HUES64 (cell line): ENCODE results near the gene TRPV4.

Experiments used
- H3K27ac ChIP-seq: 2 replicates; pipeline ENCODE4 v1.7.0; 2013; ENCODE audit warnings: low read depth, low read length, inconsistent platforms
- H3K27me3 ChIP-seq: 2 replicates; pipeline ENCODE4 v1.6.1; 2013; ENCODE audit warnings: mild to moderate bottlenecking, low read length; ENCODE audit not compliant: insufficient read depth
- H3K36me3 ChIP-seq: 2 replicates; pipeline ENCODE4 v1.6.1; 2013; ENCODE audit warnings: mild to moderate bottlenecking, low read length; ENCODE audit not compliant: insufficient read depth
- H3K4me1 ChIP-seq: 2 replicates; pipeline ENCODE4 v1.6.1; 2013; ENCODE audit warnings: mild to moderate bottlenecking, low read length, moderate library complexity; ENCODE audit not compliant: insufficient read depth
- H3K4me3 ChIP-seq: 2 replicates; pipeline ENCODE4 v1.5.1; 2013; ENCODE audit warnings: mild to moderate bottlenecking, low read length, moderate library complexity
- H3K9ac ChIP-seq: 2 replicates; pipeline ENCODE4 v1.6.1; 2013; ENCODE audit warnings: mild to moderate bottlenecking, low read depth, low read length
- H3K9me3 ChIP-seq: 2 replicates; pipeline ENCODE4 v1.6.1; 2013; ENCODE audit warnings: low read depth, low read length; ENCODE audit not compliant: insufficient read depth
- WGBS: fragments of 150-250, 120-280 bp; methylation state at CpG from one replicate; pipeline ENCODE4 v1.1.7; 2013; ENCODE audit warnings: missing lambda C conversion rate; 5-methylcytosine and 5-hydroxymethylcytosine counted together

TRPV4 gene

DNA sequence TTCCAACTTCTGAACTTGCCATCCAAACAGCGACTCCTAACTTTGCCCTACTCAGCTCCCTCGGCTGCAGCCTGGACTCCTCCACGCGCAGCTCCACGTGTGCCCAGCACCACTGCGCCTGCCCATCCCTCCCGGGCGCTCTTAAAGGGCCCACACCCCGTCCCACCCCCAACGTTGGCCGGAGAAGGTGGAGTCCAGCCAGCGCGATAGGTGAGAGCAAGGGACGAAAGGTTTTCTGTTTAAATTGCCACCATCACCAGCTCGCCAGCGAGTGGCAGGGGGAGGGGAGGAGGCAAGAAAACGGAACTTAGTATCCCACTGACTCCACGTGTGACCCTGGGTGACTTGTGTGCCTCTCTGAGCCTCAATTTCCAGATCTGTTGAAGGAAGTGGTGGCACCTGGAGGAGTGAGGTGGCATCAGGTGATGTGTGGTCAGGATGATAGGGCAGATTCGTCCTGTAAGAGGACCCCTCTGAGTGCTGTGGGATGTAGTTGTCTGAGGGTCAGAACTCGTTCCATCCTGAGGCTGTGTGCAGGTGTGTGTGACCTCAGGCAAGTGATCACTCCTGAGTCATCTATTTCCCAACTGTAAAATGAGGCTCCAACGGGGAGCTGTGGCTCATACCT lies 59.7 kb downstream of the TRPV4 start:
- Histone ChIP-seq H3K9ac (no peak overlapping the region), H3K27ac (no peak overlapping the region), H3K4me1 (no peaks in the 10 kb centered on the region), H3K9me3 (no peaks in the 10 kb centered on the region), H3K27me3 (no peaks in the 10 kb centered on the region), H3K4me3 (no peak overlapping the region), H3K36me3 (no peaks in the 10 kb centered on the region)
- 76% methylated on average over 21 of the region's 21 CpGs for WGBS

DNA sequence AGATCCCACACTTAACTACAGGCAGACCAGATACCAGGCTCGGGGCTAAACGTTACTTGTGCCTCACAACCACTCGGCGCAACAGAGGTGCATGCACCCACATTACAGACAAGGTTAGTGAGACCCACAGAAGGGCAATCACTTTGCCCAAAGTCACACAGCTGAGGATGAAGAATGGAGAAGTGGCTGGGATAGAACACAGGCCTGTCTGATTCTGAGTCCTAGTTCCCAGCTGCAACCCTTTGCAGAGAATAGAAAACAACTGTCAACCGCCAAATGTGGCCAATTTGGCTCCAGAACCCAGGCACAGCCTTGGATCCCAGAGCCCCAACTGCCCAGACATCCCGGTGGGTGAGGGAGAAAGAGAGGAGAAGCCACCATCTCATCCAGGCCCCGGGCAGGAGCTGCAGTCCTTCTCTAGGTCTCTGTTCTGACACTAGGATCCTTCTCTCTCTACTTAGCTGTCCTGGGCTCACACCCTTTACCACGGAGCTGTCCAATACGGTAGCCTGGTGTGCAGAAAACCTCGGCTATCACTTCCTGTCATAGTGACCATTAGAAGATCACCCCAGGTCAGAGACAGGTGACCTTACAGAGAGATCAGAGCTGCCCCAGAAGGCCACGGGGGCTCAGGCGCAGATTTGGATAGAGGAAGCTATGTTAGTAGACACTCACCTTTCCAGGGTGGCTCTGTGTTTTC lies 60.4 kb downstream of the TRPV4 start:
- H3K27me3 ChIP-seq = no peaks in the 10 kb centered on the region
- no peaks in the 10 kb centered on the region for H3K9me3 ChIP-seq
- no peaks in the 10 kb centered on the region for H3K36me3 ChIP-seq
- no peak overlapping the region for H3K27ac ChIP-seq
- H3K4me1 ChIP-seq = no peaks in the 10 kb centered on the region
- 84% methylated on average over 12 of the region's 12 CpGs for WGBS
- H3K9ac ChIP-seq = no peak overlapping the region
- H3K4me3 ChIP-seq = no peak overlapping the region

GRCh38 chr12:109771746-109772621 lies 61.2 kb downstream of the TRPV4 start:
- no peak overlapping the region for H3K9ac ChIP-seq
- H3K27ac ChIP-seq = no peak overlapping the region
- H3K9me3 ChIP-seq = no peaks in the 10 kb centered on the region
- no peak overlapping the region for H3K4me3 ChIP-seq
- 85% methylated on average over 17 of the region's 17 CpGs for WGBS
- H3K36me3 ChIP-seq = no peaks in the 10 kb centered on the region
- H3K27me3 ChIP-seq = no peaks in the 10 kb centered on the region
- no peaks in the 10 kb centered on the region for H3K4me1 ChIP-seq

- Histone ChIP-seq H3K4me3 (no peak overlapping the region), H3K4me1 (no peaks in the 10 kb centered on the region), H3K9me3 (no peaks in the 10 kb centered on the region), H3K27ac (no peak overlapping the region), H3K9ac (no peak overlapping the region), H3K36me3 (no peaks in the 10 kb centered on the region), H3K27me3 (no peaks in the 10 kb centered on the region)
- 94% methylated on average over 17 of the region's 17 CpGs for WGBS
Measured at GRCh38 chr12:109770861-109771670, 62.1 kb downstream of the TRPV4 start.

- Histone ChIP-seq H3K27me3 (no peaks in the 10 kb centered on the region), H3K9me3 (no peaks in the 10 kb centered on the region), H3K4me1 (no peaks in the 10 kb centered on the region), H3K9ac (no peak overlapping the region), H3K27ac (no peak overlapping the region), H3K4me3 (no peak overlapping the region), H3K36me3 (no peaks in the 10 kb centered on the region)
- 87% methylated on average over 16 of the region's 16 CpGs for WGBS
Measured at GRCh38 chr12:109770104-109770860, 62.9 kb downstream of the TRPV4 start.

DNA sequence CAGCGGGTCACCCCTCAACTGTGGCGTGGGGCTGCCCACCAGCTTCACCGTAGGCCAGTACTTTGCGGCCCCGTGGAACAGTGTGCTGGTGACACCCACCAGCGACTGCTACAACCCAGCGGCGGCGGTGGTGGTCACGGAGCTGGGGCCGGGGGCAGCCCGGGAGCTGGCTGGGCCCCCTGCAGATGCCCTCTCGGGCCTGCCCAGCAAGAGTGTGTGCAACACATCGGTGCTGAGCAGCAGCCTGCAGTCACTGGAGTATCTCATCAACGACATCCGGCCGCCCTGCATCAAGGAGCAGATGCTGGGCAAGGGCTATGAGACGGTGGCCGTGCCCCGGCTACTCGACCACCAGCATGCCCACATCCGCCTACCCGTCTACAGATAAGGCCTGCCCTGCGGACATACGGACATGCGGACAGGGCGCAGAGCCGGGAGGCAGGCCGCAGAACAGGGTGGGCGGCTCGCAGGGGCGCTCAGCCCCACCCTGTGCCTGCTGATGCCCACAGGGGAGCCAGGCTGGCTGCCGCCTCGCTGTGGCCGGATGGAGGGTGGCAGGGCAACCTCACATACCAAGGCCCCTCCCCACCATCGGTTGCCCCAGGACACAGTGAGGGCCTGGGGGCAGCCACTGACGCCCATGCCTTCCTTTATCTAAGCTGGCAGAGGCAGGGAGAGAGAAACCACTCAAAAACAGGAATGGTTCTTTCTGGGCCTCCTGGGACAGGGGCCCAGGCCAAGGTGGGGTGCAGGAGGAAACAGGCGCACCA lies 64.1 kb downstream of the TRPV4 start:
- H3K4me1 ChIP-seq = no peaks in the 10 kb centered on the region
- no peak overlapping the region for H3K4me3 ChIP-seq
- H3K27ac ChIP-seq = no peak overlapping the region
- H3K27me3 ChIP-seq = no peaks in the 10 kb centered on the region
- H3K9me3 ChIP-seq = no peaks in the 10 kb centered on the region
- WGBS = 96% methylated on average over 38 of the region's 38 CpGs
- no peak overlapping the region for H3K9ac ChIP-seq
- no peaks in the 10 kb centered on the region for H3K36me3 ChIP-seq

DNA sequence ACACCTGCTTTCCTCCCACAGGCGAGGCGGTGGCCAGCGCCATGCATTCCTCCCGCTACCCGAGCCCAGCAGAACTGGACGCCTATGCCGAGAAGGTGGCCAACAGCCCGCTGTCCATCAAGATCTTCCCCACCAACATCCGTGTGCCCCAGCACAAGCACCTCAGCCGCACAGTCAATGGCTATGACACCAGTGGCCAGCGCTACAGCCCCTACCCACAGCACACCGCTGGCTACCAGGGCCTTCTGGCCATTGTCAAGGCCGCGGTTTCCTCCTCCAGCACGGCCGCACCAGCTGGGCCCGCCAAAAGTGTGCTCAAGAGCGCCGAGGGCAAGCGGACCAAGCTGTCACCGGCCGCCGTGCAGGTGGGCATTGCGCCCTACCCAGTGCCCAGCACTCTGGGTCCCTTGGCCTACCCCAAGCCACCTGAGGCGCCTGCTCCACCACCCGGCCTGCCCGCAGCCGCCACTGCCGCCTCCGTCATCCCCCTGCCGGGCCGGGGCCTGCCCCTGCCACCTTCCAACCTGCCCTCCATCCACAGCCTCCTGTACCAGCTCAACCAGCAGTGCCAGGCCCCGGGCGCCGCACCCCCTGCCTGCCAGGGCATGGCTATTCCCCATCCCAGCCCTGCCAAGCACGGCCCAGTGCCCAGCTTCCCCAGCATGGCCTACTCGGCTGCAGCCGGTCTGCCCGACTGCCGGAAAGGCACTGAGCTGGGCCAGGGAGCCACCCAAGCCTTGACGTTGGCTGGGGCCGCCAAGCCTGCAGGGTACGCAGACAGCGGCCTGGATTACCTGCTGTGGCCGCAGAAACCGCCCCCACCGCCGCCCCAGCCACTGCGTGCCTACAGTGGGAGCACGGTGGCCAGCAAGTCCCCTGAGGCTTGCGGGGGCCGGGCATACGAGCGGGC lies 65.0 kb downstream of the TRPV4 start:
- WGBS = 96% methylated on average over 54 of the region's 54 CpGs
- Histone ChIP-seq H3K27ac (no peak overlapping the region), H3K27me3 (no peaks in the 10 kb centered on the region), H3K4me1 (no peaks in the 10 kb centered on the region), H3K9ac (no peak overlapping the region), H3K36me3 (no peaks in the 10 kb centered on the region), H3K9me3 (no peaks in the 10 kb centered on the region), H3K4me3 (no peak overlapping the region)

GRCh38 chr12:109767456-109767855 lies 65.7 kb downstream of the TRPV4 start:
- H3K27me3 ChIP-seq = no peaks in the 10 kb centered on the region
- no peaks in the 10 kb centered on the region for H3K36me3 ChIP-seq
- H3K27ac ChIP-seq = no peak overlapping the region
- H3K9ac ChIP-seq = no peak overlapping the region
- no peaks in the 10 kb centered on the region for H3K9me3 ChIP-seq
- WGBS = 95% methylated on average over 4 of the region's 4 CpGs
- no peaks in the 10 kb centered on the region for H3K4me1 ChIP-seq
- no peak overlapping the region for H3K4me3 ChIP-seq

DNA sequence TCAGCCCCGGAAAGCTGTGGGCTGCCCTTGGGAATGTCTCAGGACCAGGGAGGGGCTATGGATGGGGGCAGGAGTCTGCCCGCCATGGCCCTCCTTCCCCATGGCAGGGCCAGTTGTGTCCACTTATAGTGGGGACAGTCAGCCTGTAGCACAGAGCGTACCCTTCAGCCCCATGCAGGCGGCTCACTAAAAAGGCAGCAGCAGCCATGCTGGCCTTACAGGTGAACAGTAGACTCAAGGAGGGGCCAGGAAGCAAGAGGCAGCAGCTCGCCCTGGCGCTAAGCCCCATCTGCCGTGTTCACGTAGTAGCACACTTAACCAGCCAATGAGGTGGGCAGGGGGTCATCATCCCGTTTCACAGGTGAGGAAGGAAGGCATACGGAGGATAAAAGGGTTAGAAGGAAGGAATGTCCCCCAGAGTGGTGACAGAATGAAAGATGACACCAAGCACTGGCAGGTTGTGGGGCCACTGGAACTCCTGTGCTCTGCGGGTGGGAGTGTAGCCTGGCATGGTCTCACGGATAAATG lies 66.9 kb downstream of the TRPV4 start:
- Histone ChIP-seq H3K36me3 (no peaks in the 10 kb centered on the region), H3K27me3 (no peaks in the 10 kb centered on the region), H3K9ac (no peak overlapping the region), H3K4me3 (no peak overlapping the region), H3K27ac (no peak overlapping the region), H3K4me1 (no peaks in the 10 kb centered on the region), H3K9me3 (no peaks in the 10 kb centered on the region)
- WGBS = 86% methylated on average over 12 of the region's 12 CpGs
